GM18858 (cell line): ENCODE results near the gene GRAMD1A.
"Not testable (repeated sequence)": the region's sequence is repeated elsewhere in the genome, so short reads cannot be mapped to it uniquely, and the experiment has no call there.

ENCODE experiments used
- ATAC-seq: cut with Tn5 transposase; IDR thresholded peaks from one replicate; pipeline ENCODE4 v1.9.1; 2021; ENCODE audit not compliant: unreplicated experiment

The GRAMD1A gene

GRCh38 chr19:34999498-35000337, at the start of gene GRAMD1A:
GRAMD1A (plus strand) TSS chr19:35000323; CDS start chr19:35000479, 156 bp downstream.
- no peak for ATAC-seq

DNA sequence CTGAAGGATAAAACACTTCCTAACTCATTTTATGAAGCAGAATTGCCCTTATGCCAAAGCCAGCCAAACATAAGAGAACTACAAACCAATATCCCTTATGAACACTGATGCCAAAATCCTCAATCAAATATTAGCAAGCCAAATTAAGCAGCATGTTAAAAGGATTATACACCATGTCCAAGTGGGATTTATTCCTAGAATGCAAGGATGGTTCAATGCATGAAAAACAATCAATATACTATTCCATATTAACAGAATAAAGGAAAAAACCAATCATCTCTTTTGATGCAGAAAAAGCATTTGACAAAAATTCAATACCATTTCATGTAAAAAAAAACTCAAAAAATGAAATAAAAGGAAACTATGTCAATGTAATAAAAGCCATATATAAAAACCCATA, 47.0 kb upstream of the GRAMD1A start:
- no peak for ATAC-seq

DNA sequence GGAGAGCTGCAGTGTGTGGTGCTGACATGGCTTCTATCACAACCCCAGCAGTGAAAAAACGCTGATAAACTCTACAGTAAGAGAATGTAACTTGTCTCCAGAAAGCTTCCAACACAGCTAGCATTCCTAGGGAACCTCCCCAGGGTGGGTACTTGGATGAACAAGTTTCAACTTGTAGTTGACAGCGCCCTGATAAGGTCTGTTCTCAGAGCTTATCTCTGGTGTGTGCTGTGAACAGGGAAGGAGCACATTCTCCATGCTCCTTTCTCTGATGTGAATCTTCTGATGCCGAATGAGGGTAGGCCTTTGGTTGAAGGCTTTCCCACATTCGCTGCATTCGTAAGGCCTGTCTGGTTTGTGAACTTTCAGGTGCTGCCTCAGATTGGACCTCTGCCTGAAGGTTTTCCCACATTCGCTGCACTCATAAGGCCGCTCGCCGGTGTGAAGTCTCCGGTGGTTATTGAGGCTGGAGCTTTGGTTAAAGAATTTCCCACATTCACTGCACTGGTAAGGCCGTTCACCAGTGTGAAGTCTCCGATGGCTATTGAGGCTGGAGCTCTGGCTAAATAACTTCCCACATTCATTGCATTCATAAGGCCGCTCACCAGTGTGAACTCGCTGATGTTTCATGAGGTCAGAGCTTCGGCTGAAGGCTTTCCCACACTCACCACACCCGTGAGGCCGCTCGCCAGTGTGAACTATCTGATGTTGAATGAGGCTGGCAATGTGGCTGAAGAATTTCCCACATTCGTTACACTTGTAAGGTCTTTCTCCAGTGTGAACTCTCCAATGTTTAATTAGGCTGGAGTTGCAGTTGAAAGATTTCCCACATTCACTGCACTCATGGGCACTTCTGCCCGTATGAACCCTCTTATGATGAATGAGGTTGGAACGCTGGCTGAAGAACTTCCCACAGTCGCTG, 42.0 kb upstream of the GRAMD1A start:
- ATAC-seq: no peak

DNA sequence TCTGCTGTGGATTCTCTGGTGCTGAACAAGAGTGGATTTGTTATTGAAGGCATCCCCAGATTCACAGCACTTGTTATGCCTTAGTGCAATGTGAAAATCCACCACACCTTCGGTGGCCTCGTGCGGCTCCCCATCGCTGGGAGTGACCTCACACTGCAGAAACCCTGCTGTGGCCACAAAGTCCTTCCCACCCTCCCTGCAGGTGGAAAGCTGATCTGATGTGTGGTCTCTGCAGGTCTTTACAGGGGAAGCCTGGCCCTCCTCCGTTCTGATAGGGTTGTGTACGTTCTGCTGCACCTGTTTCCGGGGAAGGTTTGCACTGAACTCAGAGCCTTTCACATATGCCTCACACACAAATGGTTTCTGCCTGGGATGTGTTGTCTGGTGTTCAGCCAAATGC, 41.1 kb upstream of the GRAMD1A start:
- ATAC-seq: no peak

- no peak for ATAC-seq
Measured at GRCh38 chr19:34960103-34960805, 39.9 kb upstream of the GRAMD1A start.

DNA sequence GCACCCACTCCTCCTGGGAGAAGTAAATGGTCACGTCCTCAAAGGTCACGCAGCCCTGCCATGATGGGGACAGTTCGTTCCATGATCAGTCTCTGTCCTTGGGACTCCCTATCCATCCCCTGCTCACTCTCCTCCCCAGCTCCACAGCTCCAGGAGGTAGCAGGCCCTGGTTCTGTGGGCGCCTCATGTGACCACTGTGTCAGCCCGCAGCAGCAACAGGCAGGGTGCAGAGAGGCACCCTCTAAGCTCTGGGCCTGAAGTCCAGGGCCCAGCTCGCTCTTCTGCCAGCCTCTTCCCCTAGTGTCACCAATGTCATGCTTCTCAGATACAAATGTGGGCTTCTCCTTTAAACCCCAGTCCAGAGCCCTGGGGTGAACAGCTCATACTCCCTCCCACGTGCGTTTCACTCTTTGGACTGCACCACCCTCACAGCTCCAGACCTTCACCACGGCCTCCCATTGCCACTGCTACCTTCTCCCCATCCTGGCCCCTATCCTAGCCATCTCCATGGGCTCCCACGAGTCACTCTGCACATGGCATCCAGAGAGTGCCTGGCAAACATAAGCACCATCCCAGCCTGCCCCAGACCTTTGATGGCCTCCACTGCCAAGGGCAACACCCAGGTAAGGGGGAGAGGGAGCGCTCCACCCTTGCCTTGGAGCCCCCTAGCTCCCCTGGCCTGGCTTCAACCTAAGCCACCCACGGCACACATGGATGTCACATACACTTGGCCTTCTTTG, 39.0 kb upstream of the GRAMD1A start:
- ATAC-seq: no peak

GRCh38 chr19:34961775-34962686, 38.1 kb upstream of the GRAMD1A start:
- ATAC-seq: no peak

- no peak for ATAC-seq
Measured at GRCh38 chr19:34962687-34963572, 37.2 kb upstream of the GRAMD1A start.

- ATAC-seq: no peak
Measured at GRCh38 chr19:34963573-34964406, 36.3 kb upstream of the GRAMD1A start, which contains the start of gene ZNF792. ZNF792 (minus strand) TSS chr19:34964229; CDS start chr19:34963662, 567 bp downstream.

DNA sequence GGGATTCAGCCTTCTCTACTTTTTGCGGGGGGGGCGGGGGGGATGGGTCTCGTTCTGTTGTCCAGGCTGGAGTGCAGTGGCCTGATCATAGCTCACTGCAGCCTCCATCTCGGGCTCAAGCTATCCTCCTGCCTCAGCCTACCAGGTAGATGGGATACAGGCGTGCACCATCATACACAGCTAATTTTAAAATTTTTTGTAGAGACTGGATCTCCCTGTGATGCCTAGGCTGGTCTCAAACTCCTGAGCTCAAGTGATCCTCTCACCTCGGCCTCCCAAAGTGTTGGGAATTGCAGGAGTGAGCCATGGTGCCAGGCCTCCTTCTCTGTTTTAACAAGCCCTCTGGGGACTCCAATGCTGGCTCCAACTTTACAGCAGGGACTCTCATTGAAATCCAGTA, 35.5 kb upstream of the GRAMD1A start:
- no peak for ATAC-seq

- not testable (repeated sequence) for ATAC-seq
Measured at GRCh38 chr19:34965505-34965904, 34.6 kb upstream of the GRAMD1A start.

GRCh38 chr19:34967551-34967950, 32.6 kb upstream of the GRAMD1A start:
- no peak for ATAC-seq

- ATAC-seq: no peak
Measured at GRCh38 chr19:34969721-34970120, 30.4 kb upstream of the GRAMD1A start.

DNA sequence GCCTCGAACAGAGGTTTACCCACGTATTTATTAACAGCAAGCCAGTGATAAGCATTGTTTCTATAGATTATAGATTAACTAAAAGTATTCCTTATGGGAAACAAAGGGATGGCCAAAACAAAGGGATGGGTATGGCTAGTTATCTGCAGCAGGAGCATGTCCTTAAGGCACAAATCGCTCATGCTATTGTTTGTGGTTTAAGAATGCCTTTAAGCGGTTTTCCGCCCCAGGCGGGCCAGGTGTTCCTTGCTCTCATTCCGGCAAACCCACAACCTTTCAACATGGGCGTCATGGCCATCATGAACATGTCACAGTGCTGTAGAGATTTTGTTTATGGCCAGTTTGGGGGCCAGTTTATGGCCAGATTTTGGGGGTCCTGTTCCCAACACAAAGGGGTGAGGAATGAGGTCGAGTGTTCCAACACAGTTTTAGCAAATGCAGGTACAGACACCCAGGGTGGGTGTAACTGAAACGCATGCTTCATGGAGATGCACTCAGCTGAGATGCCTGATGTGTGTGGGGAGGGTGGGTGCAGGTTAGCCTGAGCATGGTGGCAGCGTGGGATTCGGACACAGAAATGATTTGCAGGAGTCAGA, 29.8 kb upstream of the GRAMD1A start:
- ATAC-seq: not testable (repeated sequence)

- no peak for ATAC-seq
Measured at GRCh38 chr19:34972163-34972705, 27.9 kb upstream of the GRAMD1A start.

GRCh38 chr19:34974646-34975045, 25.5 kb upstream of the GRAMD1A start:
- ATAC-seq: no peak

GRCh38 chr19:34975056-34975455, 25.1 kb upstream of the GRAMD1A start:
- ATAC-seq: no peak
